Body of pancreas (tissue), 4 donors: ENCODE data around the gene COX6A1. TPM values are rescaled to one million over a fixed set of nuclear protein-coding genes. Genes with fewer than 3 reads are reported as not detected.

Source experiments
- ATAC-seq: fragments of 150-250 bp; one replicate; pipeline ENCODE4 v1.9.1; 2016
- DNase-seq, 4 donors: peaks; one replicate each; pipeline ENCODE4 v3.0.0-alpha.2; 2019
- H3K27ac ChIP-seq, 4 donors: fragments of 200-600 bp; sonication (generic); 1 replicate in 3 of 4; 2 replicates in 1 of 4; pipeline versions ENCODE4 v1.5.1 to v1.6.1; 2016 to 2019; ENCODE audit warnings: mild to moderate bottlenecking in 1 of 4, mixed read lengths in 1 of 4, moderate library complexity in 1 of 4
- H3K27me3 ChIP-seq, 2 donors: fragments of 200-600 bp; sonication (generic); one replicate each; pipeline ENCODE4 v1.6.0; 2016; ENCODE audit warnings: mild to moderate bottlenecking in 1 of 2
- H3K36me3 ChIP-seq, 2 donors: fragments of 200-600 bp; sonication (generic); replicated peaks in 1 of 2; 2 replicates each; pipeline ENCODE4 v1.5.1; 2016; ENCODE audit warnings: low read depth in 2 of 2; ENCODE audit not compliant: insufficient read depth in 1 of 2
- H3K4me1 ChIP-seq: fragments of 200-600 bp; sonication (generic); one replicate; pipeline ENCODE4 v1.6.0; 2016
- H3K4me3 ChIP-seq, 2 donors: fragments of 200-600 bp; sonication (generic); 1 replicate in 1 of 2; 2 replicates in 1 of 2; pipeline ENCODE4 v1.5.1; 2016 to 2019
- H3K9me3 ChIP-seq, 3 donors: fragments of 200-600 bp; sonication (generic); 1 replicate in 2 of 3; 2 replicates in 1 of 3; pipeline ENCODE4 v1.5.1; 2016
- CTCF ChIP-seq, 7 experiments: fragments of 450-650 bp in 4 of 7; fragments of 200-600 bp in 3 of 7; sonication (generic) in 3 of 7; IDR thresholded peaks; one replicate each; pipeline ENCODE4 v1.5.1; 2016 to 2019; ENCODE audit warnings: antibody characterized with exemption in 7 of 7
- POLR2A ChIP-seq, 3 donors: fragments of 450-650 bp; IDR thresholded peaks; one replicate each; pipeline ENCODE4 v1.6.1; 2016; ENCODE audit warnings: antibody characterized with exemption in 3 of 3, mild to moderate bottlenecking in 2 of 3
- WGBS, 2 donors: methylation state at CpG; one replicate each; pipeline ENCODE4 v1.1.5; 2017; 5-methylcytosine and 5-hydroxymethylcytosine counted together
- intact Hi-C: fragments of 100-400 bp; cut with DNase I; formaldehyde crosslinking; loops from one replicate; pipeline ENCODE4 v1.15.1; 2023
- total RNA-seq, 2 donors: library from RNA; depleted of rRNA; stranded (reverse); fragments of >200 nt; gene quantifications; one replicate each; pipeline ENCODE4 v1.1.0, GENCODE V29; 2016

The COX6A1 gene
- total RNA-seq, 2 donors from 2014 or later: 183 to 359 TPM

DNA sequence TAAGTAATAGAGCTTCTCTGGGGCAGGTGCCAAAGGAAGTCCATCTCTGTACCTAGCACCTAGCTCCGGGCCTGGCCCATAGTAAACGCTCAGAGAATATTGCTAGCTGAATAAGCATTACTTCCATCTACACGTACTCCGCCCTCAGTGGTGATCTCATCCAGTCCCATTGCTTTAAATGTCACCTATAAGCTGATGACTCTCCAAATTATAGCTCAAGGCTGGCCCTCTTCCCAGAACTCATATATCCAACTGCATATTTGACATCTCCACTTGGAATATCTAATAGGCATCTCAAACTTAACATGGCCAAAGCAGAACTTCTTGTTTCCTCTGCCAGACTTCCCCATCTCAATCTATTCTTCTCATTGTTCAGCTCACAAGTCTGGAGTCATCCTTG lies 51.1 kb downstream of the COX6A1 start:
- 89 to 100% methylated on average over 4 of the region's 4 CpGs for WGBS, 2 donors
- Histone ChIP-seq H3K9me3 (no peaks in the 10 kb centered on the region), H3K27me3 (no peaks in the 10 kb centered on the region), H3K27ac (no peak overlapping the region), H3K36me3 (no peaks in the 10 kb centered on the region), H3K4me3 (no peak overlapping the region), H3K4me1 (peaks cover 22% of the 10 kb centered on the region)
- no peak for ATAC-seq
- DNase-seq: no peak
- intact Hi-C loops: no loop called here
- TF ChIP-seq POLR2A (IDR thresholded peaks at IDR 0.05) (no peak), CTCF (IDR thresholded peaks at IDR 0.05) (no peak)

- H3K27ac ChIP-seq: peak overlapping the region in 1 of 4 donors; percentile 14
- peaks cover 27% of the 10 kb centered on the region for H3K4me1 ChIP-seq
- no peak for ATAC-seq
- H3K36me3 ChIP-seq: no peaks in the 10 kb centered on the region
- intact Hi-C loops: no loop called here
- H3K9me3 ChIP-seq: no peaks in the 10 kb centered on the region
- TF ChIP-seq POLR2A (IDR thresholded peaks at IDR 0.05) (no peak), CTCF (IDR thresholded peaks at IDR 0.05) (no peak)
- 95% methylated on average over 5 of the region's 5 CpGs for WGBS, 2 donors
- H3K27me3 ChIP-seq: no peaks in the 10 kb centered on the region
- H3K4me3 ChIP-seq: no peak overlapping the region
- DNase-seq: no peak
Observed at GRCh38 chr12:120490325-120490724, 52.4 kb downstream of the COX6A1 start.

Other genes with a start within 250 kb of the COX6A1 start
- gene GCN1, start 243.4 kb upstream of the COX6A1 start, total RNA-seq: 10 to 100 TPM; 39.7 to 83.1 TPM
- gene RPLP0, start 237.0 kb upstream of the COX6A1 start, total RNA-seq: 1,000 to 10,000 TPM; 1,243 to 1,902 TPM
- gene PXN, start 172.4 kb upstream of the COX6A1 start, total RNA-seq: 10 to 100 TPM; 29.3 to 35.9 TPM
- gene RNU4-2, start 146.2 kb upstream of the COX6A1 start, total RNA-seq: under 1 TPM; under 0.01 TPM
- gene RNU4-1, start 144.9 kb upstream of the COX6A1 start, total RNA-seq: under 1 TPM; under 0.01 TPM
- 1 to 10 TPM in 1 of 2 donors, under 1 TPM in 1; 0.99 to 6.2 TPM for gene SIRT4, start 135.8 kb upstream of the COX6A1 start, total RNA-seq
- over 10,000 TPM in 1 of 2 donors, 1,000 to 10,000 TPM in 1; 6,971 to 11,984 TPM for gene PLA2G1B, start 110.3 kb upstream of the COX6A1 start, total RNA-seq
- gene MSI1, start 68.9 kb upstream of the COX6A1 start, total RNA-seq: 1 to 10 TPM in 1 of 2 donors, under 1 TPM in 1; 0.66 to 1.3 TPM
- 10 to 100 TPM in 1 of 2 donors, 1 to 10 TPM in 1; 2.3 to 11.2 TPM for gene TRIAP1, start 8.3 kb downstream of the COX6A1 start, total RNA-seq
- 10 to 100 TPM; 16.9 to 24.1 TPM for gene GATC, start 8.3 kb downstream of the COX6A1 start, total RNA-seq
- gene SRSF9, start 31.6 kb downstream of the COX6A1 start, total RNA-seq: 10 to 100 TPM; 86.0 to 93.9 TPM
- 100 to 1,000 TPM in 1 of 2 donors, 10 to 100 TPM in 1; 48.5 to 143 TPM for gene DYNLL1, start 58.0 kb downstream of the COX6A1 start, total RNA-seq
- gene COQ5, start 91.0 kb downstream of the COX6A1 start, total RNA-seq: 10 to 100 TPM in 1 of 2 donors, 1 to 10 TPM in 1; 9.6 to 24.1 TPM
- gene RNF10, start 96.2 kb downstream of the COX6A1 start, total RNA-seq: 100 to 1,000 TPM in 1 of 2 donors, 10 to 100 TPM in 1; 62.5 to 124 TPM
- gene POP5, start 143.3 kb downstream of the COX6A1 start, total RNA-seq: 10 to 100 TPM; 23.9 to 45.8 TPM
- 1 to 10 TPM in 1 of 2 donors, under 1 TPM in 1; 0.33 to 1.0 TPM for gene CABP1, start 202.5 kb downstream of the COX6A1 start, total RNA-seq
- gene MLEC, start 249.0 kb downstream of the COX6A1 start, total RNA-seq: 100 to 1,000 TPM in 1 of 2 donors, 10 to 100 TPM in 1; 54.7 to 107 TPM